Neural crest cell (in vitro differentiated cells): Measurements from ENCODE around the gene TMEM245. TPM values are rescaled to one million over a fixed set of nuclear protein-coding genes. Genes with fewer than 3 reads are reported as not detected.

ENCODE experiments used
- DNase-seq: peaks from one replicate; pipeline ENCODE4 v3.0.0; 2021; ENCODE audit warnings: low read depth, mixed read lengths, low spot score
- H3K27ac Mint-ChIP-seq: one replicate; pipeline ENCODE4 v1.8.0; 2021; ENCODE audit warnings: mild to moderate bottlenecking, mixed read lengths; ENCODE audit not compliant: unreplicated experiment
- H3K27me3 Mint-ChIP-seq: 2 replicates; pipeline ENCODE4 v1.8.0; 2021; ENCODE audit warnings: low read depth, mild to moderate bottlenecking, mixed read lengths
- H3K36me3 Mint-ChIP-seq: 2 replicates; pipeline ENCODE4 v1.8.0; 2021; ENCODE audit warnings: low read depth, mild to moderate bottlenecking, mixed read lengths
- H3K4me1 Mint-ChIP-seq: 2 replicates; pipeline ENCODE4 v1.8.0; 2021; ENCODE audit warnings: mixed read lengths
- H3K4me3 Mint-ChIP-seq: one replicate; pipeline ENCODE4 v1.8.0; 2021; ENCODE audit warnings: mild to moderate bottlenecking, mixed read lengths
- H3K9me3 Mint-ChIP-seq: 2 replicates; pipeline ENCODE4 v1.8.0; 2021; ENCODE audit warnings: mixed read lengths
- total RNA-seq: library from RNA; stranded (reverse); gene quantifications from 2 replicates; pipeline ENCODE4 v1.2.1, GENCODE V29; 2021
- TF ChIP-seq, protein P1 (sequence below): fragments of 200-600 bp; sonication (generic); conservative IDR thresholded peaks from 2 replicates; pipeline ENCODE4 v1.5.0; 2021; ENCODE audit warnings: antibody characterized with exemption, mild to moderate bottlenecking

The TMEM245 gene
- total RNA-seq, 1 donor from 2014 or later: 38.7 TPM

DNA sequence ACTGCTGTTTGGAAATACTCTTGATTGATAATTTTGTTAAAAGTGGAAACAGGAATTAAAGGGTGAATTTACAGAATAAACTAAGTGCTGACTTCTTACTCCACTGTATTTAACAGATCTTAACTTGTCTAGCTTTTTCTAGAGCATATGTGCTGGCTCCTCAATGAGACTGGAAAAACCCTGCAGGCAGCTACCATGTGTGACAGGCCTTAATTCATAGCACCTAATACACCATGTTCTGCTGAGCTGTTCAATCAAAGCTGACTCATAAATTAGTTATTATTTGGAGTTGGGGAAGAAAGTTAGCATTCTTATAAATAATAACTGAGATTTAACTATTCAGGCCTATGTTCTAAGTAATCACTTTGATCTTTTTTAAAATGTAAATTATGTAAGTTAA lies 135.9 kb downstream of the TMEM245 start:
- Mint-ChIP-seq H3K9me3 (peaks cover 3% of the 10 kb centered on the region), H3K4me1 (no peaks in the 10 kb centered on the region), H3K27me3 (no peaks in the 10 kb centered on the region), H3K27ac (no peak overlapping the region), H3K4me3 (no peak overlapping the region), H3K36me3 (peaks cover 14% of the 10 kb centered on the region)
- DNase-seq: no peak
- TF ChIP-seq, protein P1, sequence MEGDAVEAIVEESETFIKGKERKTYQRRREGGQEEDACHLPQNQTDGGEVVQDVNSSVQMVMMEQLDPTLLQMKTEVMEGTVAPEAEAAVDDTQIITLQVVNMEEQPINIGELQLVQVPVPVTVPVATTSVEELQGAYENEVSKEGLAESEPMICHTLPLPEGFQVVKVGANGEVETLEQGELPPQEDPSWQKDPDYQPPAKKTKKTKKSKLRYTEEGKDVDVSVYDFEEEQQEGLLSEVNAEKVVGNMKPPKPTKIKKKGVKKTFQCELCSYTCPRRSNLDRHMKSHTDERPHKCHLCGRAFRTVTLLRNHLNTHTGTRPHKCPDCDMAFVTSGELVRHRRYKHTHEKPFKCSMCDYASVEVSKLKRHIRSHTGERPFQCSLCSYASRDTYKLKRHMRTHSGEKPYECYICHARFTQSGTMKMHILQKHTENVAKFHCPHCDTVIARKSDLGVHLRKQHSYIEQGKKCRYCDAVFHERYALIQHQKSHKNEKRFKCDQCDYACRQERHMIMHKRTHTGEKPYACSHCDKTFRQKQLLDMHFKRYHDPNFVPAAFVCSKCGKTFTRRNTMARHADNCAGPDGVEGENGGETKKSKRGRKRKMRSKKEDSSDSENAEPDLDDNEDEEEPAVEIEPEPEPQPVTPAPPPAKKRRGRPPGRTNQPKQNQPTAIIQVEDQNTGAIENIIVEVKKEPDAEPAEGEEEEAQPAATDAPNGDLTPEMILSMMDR: no peak

DNA sequence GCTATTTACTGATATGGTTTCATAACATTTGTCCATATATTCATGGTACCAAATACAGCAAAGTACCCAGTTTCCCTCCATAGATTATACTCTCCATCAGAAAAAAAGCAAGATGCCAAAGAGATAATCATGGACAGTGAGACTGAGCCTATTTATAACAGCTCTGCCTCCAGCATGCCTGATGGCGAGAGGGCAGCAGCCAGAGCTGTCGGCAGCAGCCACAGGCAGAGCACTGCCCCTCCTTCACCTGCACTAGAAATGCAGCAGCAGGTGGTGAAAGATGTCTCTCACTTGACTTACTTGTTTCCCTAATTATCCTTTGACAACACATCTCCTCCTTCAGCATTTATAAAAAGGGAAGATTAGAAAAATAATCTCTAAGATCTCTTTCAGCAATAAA lies 138.9 kb downstream of the TMEM245 start:
- no peak for DNase-seq
- H3K4me3 Mint-ChIP-seq: no peak overlapping the region
- TF ChIP-seq, protein P1: no peak
- H3K4me1 Mint-ChIP-seq: no peaks in the 10 kb centered on the region
- H3K27ac Mint-ChIP-seq: no peak overlapping the region
- H3K36me3 Mint-ChIP-seq: peaks cover 10% of the 10 kb centered on the region
- no peaks in the 10 kb centered on the region for H3K27me3 Mint-ChIP-seq
- H3K9me3 Mint-ChIP-seq: no peaks in the 10 kb centered on the region

DNA sequence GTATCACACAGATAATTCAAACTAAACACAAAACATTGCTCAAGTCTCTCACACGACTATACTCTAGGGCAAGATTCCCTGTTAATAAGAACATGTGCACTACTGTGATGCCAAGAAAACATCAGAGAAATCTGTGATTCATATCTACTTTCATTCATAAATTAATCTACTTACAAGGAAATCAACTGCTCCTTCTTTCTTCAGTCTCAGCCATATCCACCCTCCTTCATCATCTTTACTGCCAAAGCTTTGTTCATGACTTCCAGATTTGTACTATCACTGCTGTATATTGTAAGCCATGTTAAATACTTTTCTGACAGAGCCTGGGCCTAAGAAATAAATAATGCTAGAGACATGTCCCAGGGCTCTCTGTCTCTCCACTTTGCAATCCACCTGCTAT lies 141.5 kb downstream of the TMEM245 start:
- Mint-ChIP-seq H3K27ac (no peak overlapping the region), H3K4me3 (no peak overlapping the region), H3K36me3 (peaks cover 14% of the 10 kb centered on the region), H3K27me3 (no peaks in the 10 kb centered on the region), H3K4me1 (no peaks in the 10 kb centered on the region), H3K9me3 (no peaks in the 10 kb centered on the region)
- no peak for DNase-seq
- TF ChIP-seq, protein P1: no peak

DNA sequence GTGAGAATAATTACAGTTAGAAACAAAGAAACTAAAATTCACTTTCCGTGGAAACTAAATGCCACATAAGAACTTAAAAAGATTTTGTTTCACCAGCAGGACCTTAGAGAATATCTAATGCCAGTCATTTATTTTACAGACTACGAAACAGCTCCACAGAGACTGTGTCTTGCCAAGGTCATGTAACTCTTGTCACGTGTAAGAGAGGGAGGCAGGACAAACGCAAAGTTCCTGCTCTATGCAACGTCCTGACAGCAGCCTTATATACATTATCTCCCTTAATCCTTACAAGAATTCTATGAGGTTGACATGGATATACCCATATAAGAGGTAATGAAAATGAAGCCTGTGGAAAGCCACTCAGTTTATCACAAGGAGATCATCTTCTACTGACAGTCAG lies 145.9 kb downstream of the TMEM245 start:
- H3K36me3 Mint-ChIP-seq: peaks cover 28% of the 10 kb centered on the region
- TF ChIP-seq, protein P1: no peak
- no peak overlapping the region for H3K27ac Mint-ChIP-seq
- H3K9me3 Mint-ChIP-seq: peaks cover 7% of the 10 kb centered on the region
- DNase-seq: no peak
- no peaks in the 10 kb centered on the region for H3K27me3 Mint-ChIP-seq
- no peaks in the 10 kb centered on the region for H3K4me1 Mint-ChIP-seq
- no peak overlapping the region for H3K4me3 Mint-ChIP-seq

DNA sequence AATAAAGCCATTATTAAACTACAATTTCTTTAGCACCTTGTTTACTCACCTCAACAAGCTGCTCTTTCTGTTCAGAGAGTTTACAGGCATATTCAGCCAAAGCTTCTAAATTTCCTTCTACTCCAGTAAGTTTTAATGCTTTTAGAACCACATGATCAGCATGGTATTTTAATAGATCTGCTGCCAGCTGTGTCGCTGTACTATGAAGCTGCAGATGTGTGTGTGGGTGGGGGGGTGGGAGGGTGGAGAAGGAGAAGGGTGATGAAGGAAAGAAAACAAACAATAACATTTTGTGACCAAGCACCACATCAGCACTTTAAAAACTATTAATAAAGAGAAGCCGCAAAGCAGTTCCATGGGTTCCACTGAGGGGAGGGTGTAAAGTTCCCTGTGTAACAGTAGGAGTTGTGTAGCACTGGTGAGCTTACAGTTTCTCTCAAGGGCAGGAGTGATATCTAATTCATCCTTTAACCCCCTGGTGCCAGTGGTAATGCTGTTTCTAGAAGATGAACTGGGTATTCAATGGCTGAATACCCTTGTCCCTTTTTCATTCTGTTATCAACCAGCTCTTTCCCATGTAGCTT lies 147.0 kb downstream of the TMEM245 start:
- no peak for DNase-seq
- TF ChIP-seq, protein P1: no peak
- H3K27me3 Mint-ChIP-seq: no peaks in the 10 kb centered on the region
- H3K4me3 Mint-ChIP-seq: no peak overlapping the region
- H3K27ac Mint-ChIP-seq: no peak overlapping the region
- peaks cover 7% of the 10 kb centered on the region for H3K9me3 Mint-ChIP-seq
- H3K4me1 Mint-ChIP-seq: no peaks in the 10 kb centered on the region
- peaks cover 27% of the 10 kb centered on the region for H3K36me3 Mint-ChIP-seq
